IMR-90 (cell line): ENCODE measurements around the gene TMEM72. TPM values are rescaled to one million over a fixed set of nuclear protein-coding genes. Genes with fewer than 3 reads are reported as not detected.

Experiments
- ATAC-seq: fragments of 200-7000 bp; cut with Tn5 transposase; 2 replicates; pipeline ENCODE4 v1.9.1; 2020; ENCODE audit warnings: low read depth, mild to moderate bottlenecking, moderate library complexity
- BruUV-seq: library from RNA; stranded (reverse); fragments of 400-500 nt; replicated peaks from 2 replicates; lab custom pipeline; 2021; lab: Mats Ljungman, UMichigan
- CTCF ChIA-PET: fragments of 300-600 bp; formaldehyde crosslinking; extraction: SDS; loops from one replicate; lab custom pipeline; 2021; ENCODE audit warnings: antibody characterized with exemption; lab: Yijun Ruan, JAX
- POLR2A ChIA-PET: fragments of 300-600 bp; sonication (Branson Sonifier 250); formaldehyde crosslinking; loops from one replicate; lab custom pipeline; 2022; ENCODE audit warnings: antibody characterized with exemption; ENCODE audit not compliant: unreplicated experiment; lab: Charles Lee
- DNase-seq: peaks from one replicate; pipeline ENCODE4 v3.0.0; 2013
- H2AFZ ChIP-seq: replicated peaks from 2 replicates; pipeline ENCODE3; 2013; ENCODE audit warnings: low read length, mild to moderate bottlenecking; ENCODE audit not compliant: poor library complexity
- H2AK5ac ChIP-seq: 2 replicates; pipeline ENCODE4 v1.6.1; 2013; ENCODE audit warnings: low read depth, low read length, inconsistent platforms
- H2AK9ac ChIP-seq: replicated peaks from 2 replicates; pipeline ENCODE3; 2013; ENCODE audit warnings: mild to moderate bottlenecking, low read depth, low read length, moderate library complexity; ENCODE audit not compliant: poor library complexity
- H2BK120ac ChIP-seq: 2 replicates; pipeline ENCODE4 v1.6.1; 2013; ENCODE audit warnings: low read depth, low read length, inconsistent platforms
- H2BK15ac ChIP-seq: 3 replicates; pipeline ENCODE4 v1.6.1; 2013; ENCODE audit warnings: low read depth, low read length, inconsistent platforms
- H2BK20ac ChIP-seq: 2 replicates; pipeline ENCODE4 v1.6.1; 2013; ENCODE audit warnings: low read depth, mild to moderate bottlenecking, inconsistent platforms, low read length, moderate library complexity
- H2BK5ac ChIP-seq: 2 replicates; pipeline ENCODE4 v1.6.1; 2013; ENCODE audit warnings: mild to moderate bottlenecking, low read depth, low read length, inconsistent platforms; ENCODE audit not compliant: poor library complexity, severe bottlenecking
- H3K14ac ChIP-seq: replicated peaks from 2 replicates; pipeline ENCODE4 v1.6.1; 2013; ENCODE audit warnings: low read depth, low read length, inconsistent platforms
- H3K18ac ChIP-seq: 2 replicates; pipeline ENCODE4 v1.6.1; 2013; ENCODE audit warnings: low read depth, low read length, control low read depth
- H3K23ac ChIP-seq: 2 replicates; pipeline ENCODE4 v1.6.1; 2013; ENCODE audit warnings: low read depth, low read length, inconsistent platforms
- H3K27ac ChIP-seq: 2 replicates; pipeline ENCODE4 v1.5.1; 2013; ENCODE audit warnings: mild to moderate bottlenecking, control low read depth, low read length; ENCODE audit not compliant: insufficient read depth
- H3K27me3 ChIP-seq: 2 replicates; pipeline ENCODE4 v1.6.1; 2013; ENCODE audit warnings: low read length; ENCODE audit not compliant: control insufficient read depth, insufficient read depth
- H3K36me3 ChIP-seq: 2 replicates; pipeline ENCODE4 v1.6.1; 2013; ENCODE audit warnings: low read length, mixed read lengths; ENCODE audit not compliant: control insufficient read depth, insufficient read depth
- H3K4ac ChIP-seq: 2 replicates; pipeline ENCODE4 v1.6.1; 2013; ENCODE audit warnings: low read depth, low read length, inconsistent platforms
- H3K4me1 ChIP-seq: 2 replicates; pipeline ENCODE4 v1.6.1; 2013; ENCODE audit warnings: low read length, mixed read lengths; ENCODE audit not compliant: control insufficient read depth, insufficient read depth
- H3K4me2 ChIP-seq: 2 replicates; pipeline ENCODE4 v1.6.1; 2013; ENCODE audit warnings: low read depth, mild to moderate bottlenecking, control low read depth, low read length, moderate library complexity
- H3K4me3 ChIP-seq: 2 replicates; pipeline ENCODE4 v1.5.1; 2013; ENCODE audit warnings: low read depth, mild to moderate bottlenecking, control low read depth, low read length, moderate library complexity; ENCODE audit not compliant: insufficient read depth
- H3K56ac ChIP-seq: 2 replicates; pipeline ENCODE4 v1.6.1; 2013; ENCODE audit warnings: low read length, inconsistent platforms; ENCODE audit not compliant: insufficient read depth; ENCODE audit errors: extremely low read depth
- H3K79me1 ChIP-seq, 2 experiments: 2 replicates each; pipeline ENCODE4 v1.6.1; 2013; ENCODE audit warnings: low read length in 2 of 2, inconsistent platforms in 1 of 2, low read depth in 1 of 2
- H3K9ac ChIP-seq: 2 replicates; pipeline ENCODE4 v1.6.1; 2013; ENCODE audit warnings: low read depth, low read length, control low read depth
- H3K9me1 ChIP-seq: 2 replicates; pipeline ENCODE4 v1.6.1; 2013; ENCODE audit warnings: low read length, inconsistent platforms; ENCODE audit not compliant: insufficient read depth
- H3K9me3 ChIP-seq: 2 replicates; pipeline ENCODE4 v1.6.1; 2013; ENCODE audit warnings: low read length; ENCODE audit not compliant: control insufficient read depth, insufficient read depth
- H4K20me1 ChIP-seq: 2 replicates; pipeline ENCODE4 v1.6.1; 2013; ENCODE audit warnings: low read length, inconsistent platforms; ENCODE audit not compliant: insufficient read depth
- H4K5ac ChIP-seq: 2 replicates; pipeline ENCODE4 v1.6.1; 2013; ENCODE audit warnings: mild to moderate bottlenecking, low read depth, low read length, control low read depth
- H4K8ac ChIP-seq, 2 experiments: 2 replicates each; pipeline ENCODE4 v1.6.1; 2013; ENCODE audit warnings: low read depth in 2 of 2, low read length in 2 of 2, control low read depth in 1 of 2, inconsistent platforms in 1 of 2
- H4K91ac ChIP-seq: 2 replicates; pipeline ENCODE4 v1.6.1; 2013; ENCODE audit warnings: low read depth, low read length, inconsistent platforms; ENCODE audit not compliant: insufficient read depth
- BHLHE40 ChIP-seq: fragments of 150-350 bp; IDR thresholded peaks from 2 replicates; pipeline ENCODE4 v1.6.1; 2016; ENCODE audit warnings: mild to moderate bottlenecking, low read depth, low read length
- CEBPB ChIP-seq: IDR thresholded peaks from 2 replicates; pipeline ENCODE4 v1.6.1; 2012; ENCODE audit warnings: low read depth, low read length, improper control_type of control experiment
- CHD1 ChIP-seq: IDR thresholded peaks from 2 replicates; pipeline ENCODE4 v1.6.1; 2012; ENCODE audit warnings: low read depth, low read length, improper control_type of control experiment
- CTCF ChIP-seq: conservative IDR thresholded peaks from 2 replicates; pipeline ENCODE4 v1.5.1; 2012; ENCODE audit warnings: mild to moderate bottlenecking, low read depth, low read length, improper control_type of control experiment
- FOS ChIP-seq: fragments of 150-350 bp; IDR thresholded peaks from 2 replicates; pipeline ENCODE4 v1.6.1; 2016; ENCODE audit warnings: low read depth, low read length
- MAFK ChIP-seq: IDR thresholded peaks from 2 replicates; pipeline ENCODE4 v1.6.1; 2012; ENCODE audit warnings: low read depth, low read length, improper control_type of control experiment
- MAZ ChIP-seq: IDR thresholded peaks from 2 replicates; pipeline ENCODE4 v1.6.1; 2012; ENCODE audit warnings: low read depth, mild to moderate bottlenecking, low read length, improper control_type of control experiment, moderate library complexity, borderline replicate concordance
- MXI1 ChIP-seq: IDR thresholded peaks from 2 replicates; pipeline ENCODE4 v1.6.1; 2012; ENCODE audit warnings: low read depth, mild to moderate bottlenecking, low read length, moderate library complexity, borderline replicate concordance
- NFE2L2 ChIP-seq: fragments of 150-350 bp; IDR thresholded peaks from 2 replicates; pipeline ENCODE4 v1.6.1; 2016; ENCODE audit warnings: low read depth, mild to moderate bottlenecking, low read length
- POLR2A ChIP-seq: IDR thresholded peaks from 2 replicates; pipeline ENCODE4 v1.6.1; 2012; ENCODE audit warnings: mild to moderate bottlenecking, low read depth, low read length
- RAD21 ChIP-seq: IDR thresholded peaks from 2 replicates; pipeline ENCODE4 v1.6.1; 2012; ENCODE audit warnings: low read length, improper control_type of control experiment
- RCOR1 ChIP-seq: IDR thresholded peaks from 2 replicates; pipeline ENCODE4 v1.6.1; 2012; ENCODE audit warnings: mild to moderate bottlenecking, low read length, improper control_type of control experiment; ENCODE audit not compliant: insufficient replicate concordance
- RFX5 ChIP-seq: IDR thresholded peaks from 2 replicates; pipeline ENCODE4 v1.8.0; 2012; ENCODE audit warnings: low read depth, mild to moderate bottlenecking, low read length, moderate library complexity
- SMC3 ChIP-seq: fragments of 150-350 bp; IDR thresholded peaks from 2 replicates; pipeline ENCODE4 v1.6.1; 2016; ENCODE audit warnings: low read depth, mild to moderate bottlenecking, antibody characterized with exemption, low read length, moderate library complexity
- USF2 ChIP-seq: fragments of 150-350 bp; IDR thresholded peaks from 2 replicates; pipeline ENCODE4 v1.6.1; 2017; ENCODE audit warnings: mild to moderate bottlenecking, antibody characterized with exemption, low read length, low read depth
- WGBS, 2 experiments: methylation state at CpG; one replicate each; pipeline versions ENCODE4 v1.1.5 to v1.1.7; 2013; ENCODE audit warnings: missing lambda C conversion rate in 2 of 2; ENCODE audit not compliant: insufficient read length in 1 of 2; ENCODE audit errors: extremely low coverage in 2 of 2; 5-methylcytosine and 5-hydroxymethylcytosine counted together
- dilution Hi-C: fragments of 300-500 bp; cut with HindIII; formaldehyde crosslinking; loops from one replicate; pipeline ENCODE4 v1.14.3; 2018; ENCODE audit warnings: low sequenced_read_pairs; ENCODE audit not compliant: unreplicated experiment
- in situ Hi-C: fragments of 300-500 bp; cut with MboI; formaldehyde crosslinking; loops from 3 replicates; pipeline ENCODE4 v1.14.3; 2019; ENCODE audit warnings: low sequenced_read_pairs, inconsistent platforms, mixed read lengths
- intact Hi-C: fragments of 100-400 bp; cut with micrococcal nuclease; formaldehyde crosslinking; loops from 2 replicates; pipeline ENCODE4 v1.10.0; 2022
- polyA plus RNA-seq, 3 experiments: library from polyadenylated mRNA; depleted of rRNA; stranded (reverse); fragments of >200 nt; gene quantifications; 2 replicates each; pipeline ENCODE4 v1.2.3, GENCODE V29; 2012; ENCODE audit warnings: low replicate concordance in 1 of 3
- total RNA-seq: library from RNA; depleted of rRNA; stranded (reverse); fragments of >200 nt; gene quantifications from 2 replicates; pipeline ENCODE4 v1.2.3, GENCODE V29; 2012
- TF ChIP-seq, protein P1 (sequence below): fragments of 150-350 bp; IDR thresholded peaks from 2 replicates; pipeline ENCODE4 v1.6.1; 2016; ENCODE audit warnings: low read depth, mild to moderate bottlenecking, low read length, moderate library complexity, borderline replicate concordance

The TMEM72 gene
- total and polyA plus RNA-seq, 2 of the 4 experiments (the other 2 are of a cell fraction): not detected

GRCh38 chr10:44930904-44931620, 19.9 kb downstream of the TMEM72 start:
- H3K79me1 ChIP-seq: no peaks in the 10 kb centered on the region
- H3K4me2 ChIP-seq: no peak overlapping the region
- no peak overlapping the region for H2BK15ac ChIP-seq
- H3K18ac ChIP-seq: no peak overlapping the region
- no peak overlapping the region for H2BK5ac ChIP-seq
- H4K20me1 ChIP-seq: no peaks in the 10 kb centered on the region
- in situ Hi-C loops (no loop called here), intact Hi-C loops (loop anchor here (5.0 kb wide), 1 partner anchor 306 kb away; no protein-coding TSS in a partner anchor), dilution Hi-C loops (no loop called here)
- CTCF ChIA-PET: no interaction called here
- H3K9ac ChIP-seq: no peak overlapping the region
- no peak overlapping the region for H2BK20ac ChIP-seq
- no peak overlapping the region for H3K4me3 ChIP-seq
- DNase-seq (no peak), ATAC-seq (no peak)
- TF ChIP-seq MXI1 (no peak), USF2 (no peak), CHD1 (no peak), MAFK (no peak), CEBPB (no peak), NFE2L2 (no peak), CTCF (no peak), MAZ (no peak), RCOR1 (no peak), POLR2A (no peak), RFX5 (no peak), FOS (no peak), SMC3 (no peak), BHLHE40 (no peak), RAD21 (no peak)
- TF ChIP-seq, protein P1, sequence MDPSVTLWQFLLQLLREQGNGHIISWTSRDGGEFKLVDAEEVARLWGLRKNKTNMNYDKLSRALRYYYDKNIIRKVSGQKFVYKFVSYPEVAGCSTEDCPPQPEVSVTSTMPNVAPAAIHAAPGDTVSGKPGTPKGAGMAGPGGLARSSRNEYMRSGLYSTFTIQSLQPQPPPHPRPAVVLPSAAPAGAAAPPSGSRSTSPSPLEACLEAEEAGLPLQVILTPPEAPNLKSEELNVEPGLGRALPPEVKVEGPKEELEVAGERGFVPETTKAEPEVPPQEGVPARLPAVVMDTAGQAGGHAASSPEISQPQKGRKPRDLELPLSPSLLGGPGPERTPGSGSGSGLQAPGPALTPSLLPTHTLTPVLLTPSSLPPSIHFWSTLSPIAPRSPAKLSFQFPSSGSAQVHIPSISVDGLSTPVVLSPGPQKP: no peak
- 100% methylated on average over 1 of the region's 4 CpGs; no CpG with 5 or more reads in 1 of the 2 experiments for WGBS, 2 experiments
- no peaks in the 10 kb centered on the region for H3K36me3 ChIP-seq
- no peak overlapping the region for H2AK5ac ChIP-seq
- H2BK120ac ChIP-seq: no peak overlapping the region
- H4K5ac ChIP-seq: no peak overlapping the region
- H3K14ac ChIP-seq: no peak overlapping the region
- BruUV-seq: no TSS peak
- peaks cover 15% of the 10 kb centered on the region for H3K4me1 ChIP-seq
- no peaks in the 10 kb centered on the region for H3K9me3 ChIP-seq
- no peak overlapping the region for H3K23ac ChIP-seq
- no peak overlapping the region for H2AK9ac ChIP-seq
- no peak overlapping the region for H3K27ac ChIP-seq
- H3K4ac ChIP-seq: no peak overlapping the region
- no peaks in the 10 kb centered on the region; the same call in 1 of the 2 replicates for H3K27me3 ChIP-seq
- H4K91ac ChIP-seq: no peak overlapping the region
- POLR2A ChIA-PET: no interaction called here
- H3K9me1 ChIP-seq: peaks cover 8% of the 10 kb centered on the region; the same call in 1 of the 2 replicates
- H3K56ac ChIP-seq: no peak overlapping the region
- no peak overlapping the region for H2AFZ ChIP-seq
- no peak overlapping the region for H4K8ac ChIP-seq
